H1 (cell line): Measurements from ENCODE around the gene FRY. TPM values are rescaled to one million over a fixed set of nuclear protein-coding genes. Genes with fewer than 3 reads are reported as not detected.

ENCODE experiments used
- CTCF ChIA-PET: fragments of 300-600 bp; sonication (Branson Sonifier 250); formaldehyde crosslinking; loops from one replicate; lab custom pipeline; 2021; ENCODE audit not compliant: partially characterized antibody; lab: Charles Lee
- POLR2A ChIA-PET: fragments of 300-600 bp; sonication (Branson Sonifier 250); formaldehyde crosslinking; loops from one replicate; lab custom pipeline; 2021; ENCODE audit warnings: inconsistent platforms; ENCODE audit not compliant: partially characterized antibody; lab: Charles Lee
- DNase-seq, 2 experiments: peaks; one replicate each; pipeline versions ENCODE4 v3.0.0 to v3.0.0-alpha.2; 2010 to 2022; ENCODE audit warnings: low spot score in 2 of 2, low read depth in 1 of 2, mixed read lengths in 1 of 2
- FAIRE-seq: peaks from 2 replicates; lab custom pipeline; 2011; peaks lifted over from hg19 to GRCh38; lab: Jason Lieb, UNC
- H2AFZ ChIP-seq: 2 replicates; pipeline ENCODE4 v1.8.1; 2012; ENCODE audit warnings: low read length, inconsistent platforms
- H2AK5ac ChIP-seq: 2 replicates; pipeline ENCODE4 v1.6.1; 2013; ENCODE audit warnings: low read depth, low read length
- H2BK120ac ChIP-seq: replicated peaks from 2 replicates; pipeline ENCODE3; 2013; ENCODE audit warnings: low read depth, low read length, inconsistent platforms
- H2BK12ac ChIP-seq: 2 replicates; pipeline ENCODE4 v1.6.1; 2013; ENCODE audit warnings: low read depth, low read length
- H2BK15ac ChIP-seq: 2 replicates; pipeline ENCODE4 v1.6.1; 2013; ENCODE audit warnings: low read length
- H2BK20ac ChIP-seq: 2 replicates; pipeline ENCODE4 v1.6.1; 2013; ENCODE audit warnings: low read length
- H2BK5ac ChIP-seq: 2 replicates; pipeline ENCODE4 v1.6.1; 2013; ENCODE audit warnings: low read depth, low read length
- H3K14ac ChIP-seq: 2 replicates; pipeline ENCODE4 v1.6.1; 2013; ENCODE audit warnings: inconsistent platforms; ENCODE audit not compliant: insufficient read length
- H3K18ac ChIP-seq: 2 replicates; pipeline ENCODE4 v1.6.1; 2013; ENCODE audit warnings: low read length; ENCODE audit errors: extremely low read depth
- H3K23ac ChIP-seq: 2 replicates; pipeline ENCODE4 v1.6.1; 2013; ENCODE audit warnings: inconsistent platforms; ENCODE audit not compliant: insufficient read length
- H3K23me2 ChIP-seq: 2 replicates; pipeline ENCODE4 v1.6.1; 2013; ENCODE audit warnings: low read depth, low read length
- H3K27ac ChIP-seq: 2 replicates; pipeline ENCODE4 v1.6.1; 2011; ENCODE audit warnings: low read depth, low read length, inconsistent platforms
- H3K27me3 ChIP-seq, 4 experiments: replicated peaks in 1 of 4; 1 replicate in 1 of 4; 2 replicates in 3 of 4; pipeline versions ENCODE4 v1.6.1 to v1.8.1; 2011 to 2013; ENCODE audit warnings: low read length in 3 of 4, mild to moderate bottlenecking in 3 of 4, inconsistent platforms in 2 of 4, mixed read lengths in 2 of 4, moderate library complexity in 1 of 4; ENCODE audit not compliant: control insufficient read depth in 3 of 4, insufficient read depth in 3 of 4; ENCODE audit errors: extremely low read depth in 1 of 4
- H3K36me3 ChIP-seq, 4 experiments: 2 replicates each; pipeline versions ENCODE4 v1.6.1 to v1.8.1; 2011 to 2013; ENCODE audit warnings: mild to moderate bottlenecking in 4 of 4, low read length in 3 of 4, moderate library complexity in 2 of 4, control low read depth in 1 of 4, inconsistent platforms in 1 of 4; ENCODE audit not compliant: insufficient read depth in 4 of 4, control insufficient read depth in 2 of 4
- H3K4ac ChIP-seq: replicated peaks from 2 replicates; pipeline ENCODE3; 2013; ENCODE audit warnings: low read length, low read depth, mixed read lengths, inconsistent platforms; ENCODE audit not compliant: insufficient read length
- H3K4me1 ChIP-seq, 4 experiments: replicated peaks in 1 of 4; 1 replicate in 1 of 4; 2 replicates in 3 of 4; pipeline versions ENCODE4 v1.6.1 to v1.8.1; 2011 to 2013; ENCODE audit warnings: low read length in 3 of 4, inconsistent platforms in 2 of 4, mixed read lengths in 1 of 4; ENCODE audit not compliant: insufficient read depth in 4 of 4, control insufficient read depth in 3 of 4
- H3K4me2 ChIP-seq, 2 experiments: 2 replicates each; pipeline versions ENCODE4 v1.6.1 to v1.8.1; 2011 to 2013; ENCODE audit warnings: low read depth in 2 of 2, low read length in 2 of 2, control low read depth in 1 of 2, inconsistent platforms in 1 of 2, mild to moderate bottlenecking in 1 of 2; ENCODE audit not compliant: insufficient read depth in 1 of 2
- H3K4me3 ChIP-seq, 4 experiments: fragments of 200-600, 300-600 bp in 1 of 4; sonication (generic), shearing (Covaris generic), sonication (Bioruptor Twin) in 1 of 4; 2 replicates each; pipeline versions ENCODE4 v1.5.1 to v1.8.1; 2011 to 2016; ENCODE audit warnings: low read length in 4 of 4, low read depth in 3 of 4, control low read depth in 2 of 4, inconsistent platforms in 2 of 4, mild to moderate bottlenecking in 2 of 4, mixed read lengths in 1 of 4, moderate library complexity in 1 of 4; ENCODE audit not compliant: insufficient read depth in 2 of 4; ENCODE audit errors: extremely low read depth in 1 of 4
- H3K56ac ChIP-seq: replicated peaks from 2 replicates; pipeline ENCODE3; 2013; ENCODE audit warnings: low read depth, mild to moderate bottlenecking, mixed read lengths, low read length, inconsistent platforms; ENCODE audit not compliant: insufficient read length
- H3K79me1 ChIP-seq: 2 replicates; pipeline ENCODE4 v1.6.1; 2013; ENCODE audit warnings: low read depth, low read length, control low read depth
- H3K79me2 ChIP-seq, 2 experiments: 2 replicates each; pipeline versions ENCODE4 v1.6.1 to v1.8.1; 2012 to 2013; ENCODE audit warnings: low read length in 2 of 2, mild to moderate bottlenecking in 2 of 2, inconsistent platforms in 1 of 2; ENCODE audit not compliant: insufficient read depth in 2 of 2, control insufficient read depth in 1 of 2
- H3K9ac ChIP-seq, 4 experiments: replicated peaks in 1 of 4; 1 replicate in 1 of 4; 2 replicates in 3 of 4; pipeline versions ENCODE4 v1.6.1 to v1.8.1; 2011 to 2013; ENCODE audit warnings: low read depth in 3 of 4, low read length in 3 of 4, control low read depth in 2 of 4, mild to moderate bottlenecking in 2 of 4, moderate library complexity in 2 of 4, inconsistent platforms in 1 of 4; ENCODE audit errors: extremely low read depth in 1 of 4
- H3K9me3 ChIP-seq, 2 experiments: 2 replicates each; pipeline versions ENCODE4 v1.6.1 to v1.8.1; 2012 to 2013; ENCODE audit warnings: mild to moderate bottlenecking in 2 of 2, moderate library complexity in 2 of 2, control low read depth in 1 of 2, inconsistent platforms in 1 of 2, low read depth in 1 of 2, low read length in 1 of 2, mixed read lengths in 1 of 2; ENCODE audit not compliant: insufficient read depth in 2 of 2
- H4K20me1 ChIP-seq, 2 experiments: replicated peaks in 1 of 2; 2 replicates each; pipeline versions ENCODE3 to v1.8.1; 2011 to 2013; ENCODE audit warnings: inconsistent platforms in 2 of 2, low read length in 2 of 2, mild to moderate bottlenecking in 1 of 2; ENCODE audit not compliant: insufficient read depth in 2 of 2, control insufficient read depth in 1 of 2
- H4K5ac ChIP-seq: 2 replicates; pipeline ENCODE4 v1.6.1; 2013; ENCODE audit warnings: low read length, low read depth, mixed read lengths, inconsistent platforms; ENCODE audit not compliant: insufficient read length
- H4K8ac ChIP-seq: 2 replicates; pipeline ENCODE4 v1.8.0; 2013; ENCODE audit warnings: mild to moderate bottlenecking, moderate library complexity, low read length, inconsistent platforms; ENCODE audit not compliant: insufficient read depth; ENCODE audit errors: extremely low read depth
- H4K91ac ChIP-seq: replicated peaks from 2 replicates; pipeline ENCODE3; 2013; ENCODE audit warnings: low read length, mixed read lengths, inconsistent platforms; ENCODE audit not compliant: insufficient read length
- BRCA1 ChIP-seq: IDR thresholded peaks from 2 replicates; pipeline ENCODE4 v1.6.1; 2012; ENCODE audit warnings: low read depth, low read length, improper control_type of control experiment
- CBX5 ChIP-seq: fragments of 300-800, 300-1000 bp; sonication (generic); IDR thresholded peaks from 2 replicates; pipeline ENCODE4 v1.7.1; 2016; ENCODE audit warnings: antibody characterized with exemption, low read length, low read depth
- CBX8 ChIP-seq: fragments of 300-800, 300-1000 bp; sonication (generic); IDR thresholded peaks from 2 replicates; pipeline ENCODE4 v1.7.1; 2016; ENCODE audit warnings: low read depth, low read length, borderline replicate concordance
- CHD2 ChIP-seq: IDR thresholded peaks from 2 replicates; pipeline ENCODE4 v1.6.1; 2012; ENCODE audit warnings: low read length, improper control_type of control experiment
- CTBP2 ChIP-seq: IDR thresholded peaks from 2 replicates; pipeline ENCODE4 v1.7.0; 2011; ENCODE audit warnings: borderline replicate concordance, mild to moderate bottlenecking, moderate library complexity, mixed read lengths, low read length; ENCODE audit not compliant: insufficient read depth, insufficient read length
- GABPA ChIP-seq: IDR thresholded peaks from 2 replicates; pipeline ENCODE4 v1.6.1; 2011; ENCODE audit warnings: mild to moderate bottlenecking, low read length, moderate library complexity, borderline replicate concordance; ENCODE audit not compliant: insufficient read depth
- HDAC6 ChIP-seq: IDR thresholded peaks from one replicate; pipeline ENCODE4 v1.7.1; 2012; ENCODE audit warnings: low read depth, mild to moderate bottlenecking, inconsistent platforms, low read length, moderate library complexity
- MAX ChIP-seq: IDR thresholded peaks from 2 replicates; pipeline ENCODE4 v1.6.1; 2012; ENCODE audit warnings: inconsistent platforms
- NANOG ChIP-seq: IDR thresholded peaks from 2 replicates; pipeline ENCODE4 v1.6.1; 2011; ENCODE audit warnings: low read length, low read depth, mild to moderate bottlenecking, inconsistent platforms; ENCODE audit not compliant: insufficient read depth, poor library complexity, severe bottlenecking
- NRF1 ChIP-seq: IDR thresholded peaks from 2 replicates; pipeline ENCODE4 v1.6.1; 2011; ENCODE audit warnings: mild to moderate bottlenecking, low read depth, low read length, improper control_type of control experiment
- POLR2A ChIP-seq, 2 experiments: IDR thresholded peaks; 1 replicate in 1 of 2; 2 replicates in 1 of 2; pipeline ENCODE4 v1.6.1; 2011; ENCODE audit warnings: low read depth in 2 of 2, low read length in 2 of 2, mild to moderate bottlenecking in 2 of 2; ENCODE audit errors: control extremely low read depth in 1 of 2
- POU5F1 ChIP-seq: IDR thresholded peaks from 2 replicates; pipeline ENCODE4 v1.6.1; 2011; ENCODE audit warnings: low read depth, mild to moderate bottlenecking, low read length, moderate library complexity
- TAF1 ChIP-seq: IDR thresholded peaks from 2 replicates; pipeline ENCODE4 v1.6.1; 2011; ENCODE audit warnings: mild to moderate bottlenecking, low read depth, low read length
- USF2 ChIP-seq: IDR thresholded peaks from 2 replicates; pipeline ENCODE4 v1.6.1; 2011; ENCODE audit warnings: low read length, improper control_type of control experiment
- WGBS, 2 experiments: shearing (Covaris generic) in 1 of 2; methylation state at CpG; one replicate each; pipeline versions ENCODE4 v1.1.6 to v1.1.7; 2013 to 2015; ENCODE audit warnings: low lambda C conversion rate in 2 of 2, mixed read lengths in 2 of 2, inconsistent platforms in 1 of 2, low coverage in 1 of 2, missing lambda C conversion rate in 1 of 2; ENCODE audit not compliant: insufficient replicate concordance in 2 of 2, insufficient coverage in 1 of 2, insufficient read length in 1 of 2; ENCODE audit errors: extremely low coverage in 1 of 2, missing lambda C conversion rate in 1 of 2; 5-methylcytosine and 5-hydroxymethylcytosine counted together
- polyA plus RNA-seq, 7 experiments: library from polyadenylated mRNA; depleted of rRNA in 3 of 7; stranded (reverse) in 5 of 7; unstranded in 2 of 7; fragments of >200 nt in 5 of 7; fragments of 200-250 nt in 2 of 7; gene quantifications; 1 replicate in 5 of 7; 2 replicates in 1 of 7; 4 replicates in 1 of 7; pipeline versions ENCODE4 v1.2.1 to v1.2.3, GENCODE V29; 2011 to 2013; ENCODE audit warnings: missing spikeins in 2 of 7, mixed read lengths in 2 of 7
- total RNA-seq: library from RNA; stranded (reverse); fragmentation: NEBNext Ultra II Directional; extraction: Animal tissue kit (Norgen Biotek cat#: 25700); gene quantifications from 2 replicates; pipeline ENCODE4 v1.2.1, GENCODE V29; 2021

Gene FRY
- total and polyA plus RNA-seq, 2 of the 8 experiments (the other 6 are each of a cell fraction or from before 2014, with no cell fraction given), result 4.3 to 9.2 TPM

- H2BK5ac ChIP-seq, result no peak overlapping the region
- H3K18ac ChIP-seq, result no peak overlapping the region
- H3K36me3 ChIP-seq, result no peaks in the 10 kb centered on the region
- no peak overlapping the region for H4K91ac ChIP-seq
- FAIRE-seq (no peak), DNase-seq (no peak)
- H3K9ac ChIP-seq, result no peak overlapping the region
- CTCF ChIA-PET, result no interaction called here
- peaks cover 0 to 1% of the 10 kb centered on the region in 2 experiments for H4K20me1 ChIP-seq
- no peak overlapping the region for H3K14ac ChIP-seq
- no peaks in the 10 kb centered on the region for H3K79me2 ChIP-seq
- POLR2A ChIA-PET, result no interaction called here
- no peak overlapping the region for H2BK20ac ChIP-seq
- H3K4me3 ChIP-seq, result no peak overlapping the region
- H2BK120ac ChIP-seq, result no peak overlapping the region
- no peak overlapping the region for H3K27ac ChIP-seq
- H2AK5ac ChIP-seq, result no peak overlapping the region
- H3K23me2 ChIP-seq, result no peaks in the 10 kb centered on the region
- H3K56ac ChIP-seq, result no peak overlapping the region
- H3K4me1 ChIP-seq, result no peaks in the 10 kb centered on the region
- no peak overlapping the region for H4K8ac ChIP-seq
- H3K27me3 ChIP-seq, result peaks cover 0 to 2% (median 0%) of the 10 kb centered on the region in 4 experiments; a peak in 1 of 7 replicates
- H3K79me1 ChIP-seq, result no peaks in the 10 kb centered on the region
- no peak overlapping the region for H2BK12ac ChIP-seq
- WGBS, 2 experiments, result 86% methylated on average over 2 of the region's 2 CpGs; no CpG with 5 or more reads in 1 of the 2 experiments
- no peak overlapping the region for H4K5ac ChIP-seq
- no peak overlapping the region for H3K23ac ChIP-seq
- no peak overlapping the region for H2BK15ac ChIP-seq
- H2AFZ ChIP-seq, result no peak overlapping the region
- H3K4me2 ChIP-seq, result no peak overlapping the region
- H3K4ac ChIP-seq, result no peak overlapping the region
- H3K9me3 ChIP-seq, result no peaks in the 10 kb centered on the region
- no peak for TF ChIP-seq NRF1
- no peak for TF ChIP-seq TAF1
- no peak for TF ChIP-seq USF2
- TF ChIP-seq CTBP2, result no peak
- TF ChIP-seq POU5F1, result no peak
- TF ChIP-seq NANOG, result no peak
- TF ChIP-seq POLR2A (IDR thresholded peaks at IDR 0.05; ENCODE audit: control extremely low read depth in 1 of 2, low read depth in 2 of 2, low read length in 2 of 2), result no peak
- TF ChIP-seq MAX, result no peak
- no peak for TF ChIP-seq BRCA1
- TF ChIP-seq CBX8, result no peak
- no peak for TF ChIP-seq CHD2
- TF ChIP-seq GABPA, result no peak
- TF ChIP-seq HDAC6, result no peak
- TF ChIP-seq CBX5, result no peak
Observed at GRCh38 chr13:32115066-32115465, 83.5 kb downstream of the FRY start.
